Germinal center (tissue), 1 donor: ENCODE results near the gene CHCHD6.
A peak's percentile ranks its signal among the peaks of the same experiment; 100 is the strongest.

Experiments
- DNase-seq: peaks from one replicate; pipeline ENCODE4 v3.0.0; 2012; ENCODE audit warnings: mixed read lengths, low spot score

The CHCHD6 gene

GRCh38 chr3:126896968-126897367, 192.9 kb downstream of the CHCHD6 start:
- DNase-seq: no peak

- no peak for DNase-seq
These were observed 193.9 kb downstream of the CHCHD6 start for GRCh38 chr3:126897943-126898342.

- DNase-seq: no peak
These were observed 197.0 kb downstream of the CHCHD6 start for GRCh38 chr3:126900859-126901540.

- no peak for DNase-seq
These were observed 197.6 kb downstream of the CHCHD6 start for GRCh38 chr3:126901631-126902030.

DNA sequence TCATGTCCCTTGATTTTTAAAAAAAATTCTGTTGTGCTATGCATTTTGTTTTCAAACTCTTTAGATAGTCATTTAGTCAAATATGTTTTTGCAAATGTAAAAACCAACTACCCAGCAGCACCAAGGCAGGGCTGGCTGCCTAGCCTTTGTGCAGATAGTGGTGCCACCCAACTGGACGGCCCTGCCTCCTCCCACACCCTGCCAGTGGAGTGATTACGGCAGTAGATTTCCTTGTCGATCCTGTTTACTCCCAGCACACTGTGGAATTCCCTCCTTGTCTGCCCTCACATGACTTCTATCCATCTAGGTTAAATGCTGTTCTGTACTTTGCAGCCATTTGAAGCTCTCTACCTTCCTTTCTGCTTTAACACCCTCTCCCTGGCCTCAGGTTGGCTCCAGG, 199.5 kb downstream of the CHCHD6 start:
- no peak for DNase-seq

GRCh38 chr3:126907557-126907956, 203.5 kb downstream of the CHCHD6 start:
- no peak for DNase-seq

GRCh38 chr3:126908752-126909275, 204.8 kb downstream of the CHCHD6 start:
- no peak for DNase-seq

DNA sequence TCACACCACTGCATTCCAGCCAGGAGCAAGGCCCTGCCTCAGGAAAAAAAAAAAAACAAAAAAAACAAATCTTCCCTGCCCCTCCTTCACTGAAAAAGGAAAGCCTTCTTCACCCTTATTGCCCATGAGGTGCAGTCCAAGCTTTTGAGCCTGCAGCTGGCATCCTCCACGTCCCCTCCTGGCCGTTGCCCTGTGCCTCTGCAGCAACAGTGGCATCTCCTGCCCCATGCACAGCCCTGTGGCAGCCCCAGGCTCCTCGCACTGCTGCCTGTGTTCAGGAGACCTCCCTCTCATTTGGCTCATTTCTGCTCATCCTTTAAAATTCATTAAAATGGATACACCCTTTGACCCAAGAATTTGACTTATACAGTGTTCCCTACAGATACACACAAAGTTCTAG, 206.2 kb downstream of the CHCHD6 start:
- no peak for DNase-seq

- peak; percentile 78 for DNase-seq
These were observed 207.4 kb downstream of the CHCHD6 start for GRCh38 chr3:126911162-126912026.

DNA sequence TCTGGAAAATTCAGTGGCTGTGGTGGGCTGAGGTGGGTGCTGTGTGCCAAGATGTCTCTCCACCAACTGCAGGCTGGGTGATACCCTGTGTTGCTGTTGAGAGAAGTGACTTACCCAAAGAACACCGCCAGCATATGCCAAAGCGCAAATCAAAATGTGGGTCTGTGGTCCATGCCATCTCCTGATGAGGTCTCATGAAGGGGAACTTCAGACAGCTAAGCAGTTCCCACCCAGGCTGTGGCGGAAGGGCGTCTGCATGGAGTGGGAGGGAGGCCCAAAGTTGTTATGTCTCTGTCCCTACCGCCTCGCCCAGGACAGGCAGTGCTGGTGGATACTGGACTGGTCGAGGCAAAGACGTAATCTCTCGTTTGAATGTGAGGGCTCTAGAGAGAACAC, 208.0 kb downstream of the CHCHD6 start:
- no peak for DNase-seq

- DNase-seq: no peak
These were observed 208.6 kb downstream of the CHCHD6 start for GRCh38 chr3:126912491-126913195.

DNA sequence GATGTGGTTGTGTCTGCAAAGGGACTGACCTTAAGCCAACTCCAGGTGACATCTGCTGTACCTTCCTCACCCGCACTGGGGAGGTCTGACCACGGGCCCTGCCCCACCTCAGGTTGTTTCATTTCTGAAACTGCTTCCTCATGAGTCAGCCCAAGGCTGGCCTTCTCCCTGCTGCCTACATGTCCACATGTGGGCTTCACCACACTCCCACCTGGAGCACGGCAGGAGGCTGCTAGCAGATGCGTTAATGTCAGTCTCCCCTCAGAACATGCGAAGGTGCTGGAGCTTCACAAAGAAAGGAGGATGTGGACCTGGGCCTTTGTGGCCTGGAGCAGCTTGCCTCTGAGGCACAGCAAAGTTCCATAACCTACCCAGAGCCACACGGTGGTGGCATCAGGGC, 209.5 kb downstream of the CHCHD6 start:
- DNase-seq: no peak

DNA sequence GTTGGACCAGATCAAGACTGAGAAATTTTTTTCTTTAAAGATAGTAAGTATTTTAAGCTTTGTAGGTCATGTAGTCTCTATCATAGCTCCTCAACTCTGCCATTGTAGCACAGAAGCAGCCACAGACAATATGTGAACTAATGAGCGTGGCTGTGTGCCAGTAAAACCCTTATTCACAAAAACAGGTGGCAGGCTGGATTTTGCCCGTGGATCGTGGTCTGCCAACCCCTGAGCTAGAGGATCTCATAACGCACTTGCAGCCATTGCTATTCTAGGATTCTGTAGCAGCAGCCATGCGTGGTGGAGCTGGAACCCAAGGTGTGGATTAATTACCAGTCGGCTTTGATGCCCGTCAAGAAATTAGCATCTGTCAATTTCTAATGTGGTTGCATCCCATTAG, 210.2 kb downstream of the CHCHD6 start:
- no peak for DNase-seq

GRCh38 chr3:126915015-126915414, 211.0 kb downstream of the CHCHD6 start:
- DNase-seq: no peak

- DNase-seq: no peak
These were observed 212.5 kb downstream of the CHCHD6 start for GRCh38 chr3:126916546-126916945.

DNA sequence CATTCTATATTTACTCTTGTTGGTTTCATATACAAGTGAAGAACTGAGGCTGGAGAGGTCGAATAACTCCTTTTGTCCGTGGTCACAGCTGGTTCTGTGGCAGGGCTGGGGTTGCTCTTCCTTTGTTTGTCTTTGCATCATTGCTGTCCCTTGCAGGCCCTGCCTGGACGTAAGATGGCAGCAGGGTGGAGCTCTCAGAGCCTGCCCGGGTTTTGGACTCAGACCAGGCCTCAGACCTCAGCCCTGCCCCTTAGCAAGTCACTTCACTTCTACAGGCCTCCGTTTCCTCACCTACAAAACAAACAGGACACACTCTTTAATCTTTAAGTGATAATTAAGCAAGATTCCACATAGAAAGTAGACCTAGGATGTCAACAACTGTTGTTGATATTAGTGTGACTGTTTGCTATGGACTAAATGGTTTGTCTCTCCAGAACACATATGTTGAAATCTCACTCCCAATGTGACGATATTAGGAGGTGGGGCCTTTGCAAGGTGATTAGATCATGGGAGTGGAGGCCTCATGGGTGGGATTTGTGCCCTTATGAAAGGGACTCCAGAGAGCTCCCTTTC, 213.3 kb downstream of the CHCHD6 start:
- DNase-seq: no peak

DNA sequence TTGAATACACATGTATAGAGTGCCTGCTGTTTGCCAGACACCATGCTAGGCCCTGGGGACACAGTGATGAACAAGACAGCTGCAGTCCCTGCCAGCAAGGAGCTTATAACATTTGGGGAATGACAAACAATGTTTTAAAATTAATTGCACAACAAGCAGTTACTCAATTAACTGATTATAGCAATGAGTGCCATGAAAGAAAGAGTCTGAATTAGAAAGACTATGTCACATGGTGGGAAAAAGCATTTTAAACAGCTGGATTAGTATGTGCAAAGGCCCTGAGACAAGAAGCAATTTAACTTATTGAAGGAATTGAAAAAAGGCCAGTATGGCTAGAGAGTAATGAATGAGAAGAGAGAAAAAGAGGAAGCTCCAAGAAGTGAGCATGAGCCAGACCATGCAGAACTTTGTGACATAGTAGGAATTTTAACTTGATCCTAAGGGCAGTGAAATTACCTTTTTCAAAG, 214.3 kb downstream of the CHCHD6 start:
- DNase-seq: no peak

- no peak for DNase-seq
These were observed 217.2 kb downstream of the CHCHD6 start for GRCh38 chr3:126921085-126921824.

GRCh38 chr3:126922466-126922865, 218.4 kb downstream of the CHCHD6 start:
- no peak for DNase-seq

DNA sequence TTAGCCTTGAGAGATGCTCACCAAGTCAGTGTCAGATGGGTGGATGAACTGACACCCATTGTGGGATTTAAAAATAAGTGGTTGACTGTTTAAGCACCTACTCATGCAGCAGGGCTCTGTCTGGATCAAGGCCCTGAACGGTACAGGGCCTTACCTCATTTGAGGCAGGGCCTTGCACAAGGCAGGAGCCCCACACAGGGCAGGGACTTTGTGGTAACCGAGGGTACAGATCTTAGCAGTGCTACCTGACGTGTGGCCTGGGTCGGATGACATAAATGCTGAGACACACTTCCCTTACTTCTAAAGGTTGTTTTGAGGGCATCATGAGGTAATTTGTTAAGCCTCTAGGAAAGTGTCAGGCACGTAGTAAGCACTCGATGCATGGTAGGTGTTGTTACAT, 219.4 kb downstream of the CHCHD6 start:
- no peak for DNase-seq

- DNase-seq: no peak
These were observed 219.9 kb downstream of the CHCHD6 start for GRCh38 chr3:126923895-126924294.
